ENCODE results near the gene SORT1. TPM values are rescaled to one million over a fixed set of nuclear protein-coding genes. Genes with fewer than 3 reads are reported as not detected.
"Not testable (repeated sequence)": the region's sequence is repeated elsewhere in the genome, so short reads cannot be mapped to it uniquely, and the experiment has no call there.

Gene SORT1
- total RNA-seq, 1 experiment from 2014 or later: 12.4 TPM

- Histone ChIP-seq H3K4me3 (ENCODE audit: insufficient read depth, low read depth, low read length) (no peak overlapping the region), H3K27me3 (ENCODE audit: control insufficient read depth, insufficient read depth, low read length) (no peaks in the 10 kb centered on the region), H3K36me3 (replicated peaks; ENCODE audit: control insufficient read depth, insufficient read depth, low read length) (peaks cover 25% of the 10 kb centered on the region)
- DNase-seq: no peak
These were observed 82.4 kb downstream of the SORT1 start for GRCh38 chr1:109315288-109315687.

- no peaks in the 10 kb centered on the region for H3K27me3 ChIP-seq (ENCODE audit: control insufficient read depth, insufficient read depth, low read length)
- no peak for DNase-seq
- H3K36me3 ChIP-seq (replicated peaks; ENCODE audit: control insufficient read depth, insufficient read depth, low read length): peaks cover 25% of the 10 kb centered on the region
- H3K4me3 ChIP-seq (ENCODE audit: insufficient read depth, low read depth, low read length): no peak overlapping the region
These were observed 82.9 kb downstream of the SORT1 start for GRCh38 chr1:109314795-109315194.

- DNase-seq: no peak
- Histone ChIP-seq H3K4me3 (ENCODE audit: insufficient read depth, low read depth, low read length) (no peak overlapping the region), H3K36me3 (replicated peaks; ENCODE audit: control insufficient read depth, insufficient read depth, low read length) (peaks cover 25% of the 10 kb centered on the region), H3K27me3 (ENCODE audit: control insufficient read depth, insufficient read depth, low read length) (no peaks in the 10 kb centered on the region)
These were observed 84.5 kb downstream of the SORT1 start for GRCh38 chr1:109312978-109313775.

- Histone ChIP-seq H3K4me3 (ENCODE audit: insufficient read depth, low read depth, low read length) (no peak overlapping the region), H3K27me3 (ENCODE audit: control insufficient read depth, insufficient read depth, low read length) (no peaks in the 10 kb centered on the region), H3K36me3 (replicated peaks; ENCODE audit: control insufficient read depth, insufficient read depth, low read length) (peaks cover 20% of the 10 kb centered on the region)
- DNase-seq: no peak
These were observed 85.5 kb downstream of the SORT1 start for GRCh38 chr1:109312246-109312645.

- Histone ChIP-seq H3K27me3 (ENCODE audit: control insufficient read depth, insufficient read depth, low read length) (no peaks in the 10 kb centered on the region), H3K36me3 (replicated peaks; ENCODE audit: control insufficient read depth, insufficient read depth, low read length) (peaks cover 12% of the 10 kb centered on the region), H3K4me3 (ENCODE audit: insufficient read depth, low read depth, low read length) (no peak overlapping the region)
- no peak for DNase-seq
These were observed 88.4 kb downstream of the SORT1 start for GRCh38 chr1:109309347-109309746.

GRCh38 chr1:109307274-109308021 is 90.3 kb downstream of the SORT1 start:
- DNase-seq: peak; percentile 57
- peaks cover 2% of the 10 kb centered on the region; the same call in 1 of the 2 replicates for H3K36me3 ChIP-seq (replicated peaks; ENCODE audit: control insufficient read depth, insufficient read depth, low read length)
- no peak overlapping the region for H3K4me3 ChIP-seq (ENCODE audit: insufficient read depth, low read depth, low read length)
- no peaks in the 10 kb centered on the region for H3K27me3 ChIP-seq (ENCODE audit: control insufficient read depth, insufficient read depth, low read length)

GRCh38 chr1:109306832-109307273 is 90.9 kb downstream of the SORT1 start, which contains the start of gene MYBPHL:
TSS of gene MYBPHL (minus strand) at chr1:109307011. CDS start at chr1:109306991, 20 bp downstream.
- peaks cover 2% of the 10 kb centered on the region; the same call in 1 of the 2 replicates for H3K36me3 ChIP-seq (replicated peaks; ENCODE audit: control insufficient read depth, insufficient read depth, low read length)
- peak; percentile 60 for DNase-seq
- no peak within 1 kb of the TSS for H3K4me3 ChIP-seq (ENCODE audit: insufficient read depth, low read depth, low read length)
- H3K27me3 ChIP-seq (ENCODE audit: control insufficient read depth, insufficient read depth, low read length): no peaks in the 10 kb centered on the region

GRCh38 chr1:109305991-109306390 is 91.7 kb downstream of the SORT1 start:
- peak; percentile 62 for DNase-seq
- H3K36me3 ChIP-seq (replicated peaks; ENCODE audit: control insufficient read depth, insufficient read depth, low read length); H3K27me3 ChIP-seq (ENCODE audit: control insufficient read depth, insufficient read depth, low read length); H3K4me3 ChIP-seq (ENCODE audit: insufficient read depth, low read depth, low read length): not testable (repeated sequence)

- H3K4me3 ChIP-seq (ENCODE audit: insufficient read depth, low read depth, low read length): no peak overlapping the region
- no peak for DNase-seq
- no peaks in the 10 kb centered on the region for H3K36me3 ChIP-seq (replicated peaks; ENCODE audit: control insufficient read depth, insufficient read depth, low read length)
- H3K27me3 ChIP-seq (ENCODE audit: control insufficient read depth, insufficient read depth, low read length): no peaks in the 10 kb centered on the region; the same call in 1 of the 2 replicates
These were observed 93.3 kb downstream of the SORT1 start for GRCh38 chr1:109304226-109304920.

- H3K36me3 ChIP-seq (replicated peaks; ENCODE audit: control insufficient read depth, insufficient read depth, low read length): no peaks in the 10 kb centered on the region
- no peak overlapping the region for H3K4me3 ChIP-seq (ENCODE audit: insufficient read depth, low read depth, low read length)
- no peaks in the 10 kb centered on the region; the same call in 1 of the 2 replicates for H3K27me3 ChIP-seq (ENCODE audit: control insufficient read depth, insufficient read depth, low read length)
- no peak for DNase-seq
These were observed 95.8 kb downstream of the SORT1 start for GRCh38 chr1:109301874-109302273.

- no peaks in the 10 kb centered on the region for H3K36me3 ChIP-seq (replicated peaks; ENCODE audit: control insufficient read depth, insufficient read depth, low read length)
These were observed 97.0 kb downstream of the SORT1 start for GRCh38 chr1:109300650-109301151.

GRCh38 chr1:109299558-109300343 is 98.0 kb downstream of the SORT1 start:
- no peak overlapping the region for H3K4me3 ChIP-seq (ENCODE audit: insufficient read depth, low read depth, low read length)
- peak; percentile 55 for DNase-seq
- no peaks in the 10 kb centered on the region for H3K36me3 ChIP-seq (replicated peaks; ENCODE audit: control insufficient read depth, insufficient read depth, low read length)
- H3K27me3 ChIP-seq (ENCODE audit: control insufficient read depth, insufficient read depth, low read length): no peaks in the 10 kb centered on the region; the same call in 1 of the 2 replicates

More at GRCh38 chr1:109300650-109301151, 97.0 kb downstream of the SORT1 start:
- no peaks in the 10 kb centered on the region; the same call in 1 of the 2 replicates for H3K27me3 ChIP-seq (ENCODE audit: control insufficient read depth, insufficient read depth, low read length)
- peak; percentile 46 for DNase-seq
- H3K4me3 ChIP-seq (ENCODE audit: insufficient read depth, low read depth, low read length): no peak overlapping the region

- Histone ChIP-seq H3K27me3 (ENCODE audit: control insufficient read depth, insufficient read depth, low read length) (no peaks in the 10 kb centered on the region; the same call in 1 of the 2 replicates), H3K4me3 (ENCODE audit: insufficient read depth, low read depth, low read length) (no peak overlapping the region), H3K36me3 (replicated peaks; ENCODE audit: control insufficient read depth, insufficient read depth, low read length) (no peaks in the 10 kb centered on the region)
- no peak for DNase-seq
These were observed 98.8 kb downstream of the SORT1 start for GRCh38 chr1:109298666-109299557.

Data from H7 (cell line).